Muscle layer of duodenum (tissue), 2 donors: ENCODE data around the gene ULBP3.

Experiments used
- H3K27ac ChIP-seq: one replicate; pipeline ENCODE4 v1.7.0; 2013; ENCODE audit warnings: mild to moderate bottlenecking, low read length
- H3K27me3 ChIP-seq: one replicate; pipeline ENCODE4 v1.7.0; 2013; ENCODE audit warnings: low read depth, mild to moderate bottlenecking, control low read depth, low read length
- H3K36me3 ChIP-seq, 2 donors: one replicate each; pipeline ENCODE4 v1.7.0; 2013; ENCODE audit warnings: low read length in 2 of 2, control low read depth in 1 of 2, mild to moderate bottlenecking in 1 of 2; ENCODE audit not compliant: insufficient read depth in 2 of 2, control insufficient read depth in 1 of 2
- H3K4me1 ChIP-seq, 2 donors: one replicate each; pipeline ENCODE4 v1.7.0; 2013; ENCODE audit warnings: low read length in 2 of 2, mild to moderate bottlenecking in 2 of 2, control low read depth in 1 of 2, moderate library complexity in 1 of 2; ENCODE audit not compliant: insufficient read depth in 2 of 2, control insufficient read depth in 1 of 2
- H3K4me3 ChIP-seq, 2 donors: one replicate each; pipeline ENCODE4 v1.7.0; 2013; ENCODE audit warnings: low read length in 2 of 2, low read depth in 1 of 2, mild to moderate bottlenecking in 1 of 2
- H3K9me3 ChIP-seq, 2 donors: one replicate each; pipeline ENCODE4 v1.7.0; 2013; ENCODE audit warnings: low read length in 2 of 2, control low read depth in 1 of 2, mild to moderate bottlenecking in 1 of 2; ENCODE audit not compliant: control insufficient read depth in 1 of 2
- donor health status: healthy.

ULBP3 gene

GRCh38 chr6:150038202-150039062 lies 30.5 kb downstream of the ULBP3 start:
- Histone ChIP-seq H3K36me3 (no peaks in the 10 kb centered on the region), H3K27ac (no peak overlapping the region), H3K4me1 (peaks cover 0 to 15% of the 10 kb centered on the region in 2 donors), H3K9me3 (no peaks in the 10 kb centered on the region), H3K27me3 (peaks cover 59% of the 10 kb centered on the region), H3K4me3 (peak overlapping the region in 1 of 2 donors; percentile 51)

GRCh38 chr6:150037526-150038201 lies 31.3 kb downstream of the ULBP3 start:
- Histone ChIP-seq H3K27me3 (peaks cover 59% of the 10 kb centered on the region), H3K4me3 (peak overlapping the region in 1 of 2 donors; percentile 51)

GRCh38 chr6:150036081-150036480 lies 32.8 kb downstream of the ULBP3 start:
- Histone ChIP-seq H3K4me1 (peaks cover 0 to 15% of the 10 kb centered on the region in 2 donors), H3K27me3 (peaks cover 54% of the 10 kb centered on the region), H3K27ac (no peak overlapping the region), H3K36me3 (no peaks in the 10 kb centered on the region), H3K4me3 (no peak overlapping the region), H3K9me3 (no peaks in the 10 kb centered on the region)

More at GRCh38 chr6:150037526-150038201, 31.3 kb downstream of the ULBP3 start:
- peaks cover 0 to 15% of the 10 kb centered on the region in 2 donors for H3K4me1 ChIP-seq
- H3K27ac ChIP-seq: no peak overlapping the region
- no peaks in the 10 kb centered on the region for H3K36me3 ChIP-seq
- H3K9me3 ChIP-seq: no peaks in the 10 kb centered on the region

- peaks cover 32% of the 10 kb centered on the region for H3K27me3 ChIP-seq
- no peak overlapping the region for H3K4me3 ChIP-seq
- no peak overlapping the region for H3K27ac ChIP-seq
- peaks cover 0 to 11% of the 10 kb centered on the region in 2 donors for H3K4me1 ChIP-seq
- no peaks in the 10 kb centered on the region for H3K9me3 ChIP-seq
- no peaks in the 10 kb centered on the region for H3K36me3 ChIP-seq
Observed at GRCh38 chr6:150033207-150033771, 35.6 kb downstream of the ULBP3 start.

GRCh38 chr6:150032598-150032997 lies 36.3 kb downstream of the ULBP3 start:
- peaks cover 0 to 5% of the 10 kb centered on the region in 2 donors for H3K4me1 ChIP-seq
- H3K36me3 ChIP-seq: no peaks in the 10 kb centered on the region
- H3K27ac ChIP-seq: no peak overlapping the region
- H3K27me3 ChIP-seq: peaks cover 25% of the 10 kb centered on the region
- H3K4me3 ChIP-seq: no peak overlapping the region
- no peaks in the 10 kb centered on the region for H3K9me3 ChIP-seq

- no peak overlapping the region for H3K27ac ChIP-seq
- H3K4me3 ChIP-seq: no peak overlapping the region
- peaks cover 0 to 6% of the 10 kb centered on the region in 2 donors for H3K4me1 ChIP-seq
- no peaks in the 10 kb centered on the region for H3K9me3 ChIP-seq
- H3K27me3 ChIP-seq: peaks cover 20% of the 10 kb centered on the region
- no peaks in the 10 kb centered on the region for H3K36me3 ChIP-seq
Observed at GRCh38 chr6:150030611-150031010, 38.3 kb downstream of the ULBP3 start.

- Histone ChIP-seq H3K27me3 (peaks cover 24% of the 10 kb centered on the region), H3K4me3 (no peak overlapping the region), H3K36me3 (no peaks in the 10 kb centered on the region), H3K27ac (no peak overlapping the region), H3K4me1 (peaks cover 0 to 14% of the 10 kb centered on the region in 2 donors), H3K9me3 (no peaks in the 10 kb centered on the region)
Observed at GRCh38 chr6:150029749-150030148, 39.2 kb downstream of the ULBP3 start.

GRCh38 chr6:150029276-150029675 lies 39.6 kb downstream of the ULBP3 start:
- Histone ChIP-seq H3K27ac (no peak overlapping the region), H3K36me3 (no peaks in the 10 kb centered on the region), H3K27me3 (peaks cover 26% of the 10 kb centered on the region), H3K9me3 (no peaks in the 10 kb centered on the region), H3K4me1 (peaks cover 0 to 14% of the 10 kb centered on the region in 2 donors), H3K4me3 (no peak overlapping the region)

- H3K4me1 ChIP-seq: peaks cover 0 to 14% of the 10 kb centered on the region in 2 donors
- H3K9me3 ChIP-seq: no peaks in the 10 kb centered on the region
- H3K36me3 ChIP-seq: no peaks in the 10 kb centered on the region
- H3K27me3 ChIP-seq: peaks cover 26% of the 10 kb centered on the region
- H3K27ac ChIP-seq: no peak overlapping the region
- no peak overlapping the region for H3K4me3 ChIP-seq
Observed at GRCh38 chr6:150028799-150029198, 40.1 kb downstream of the ULBP3 start.

- Histone ChIP-seq H3K4me1 (peaks cover 0 to 14% of the 10 kb centered on the region in 2 donors), H3K36me3 (no peaks in the 10 kb centered on the region), H3K27ac (no peak overlapping the region), H3K27me3 (peaks cover 26% of the 10 kb centered on the region), H3K4me3 (no peak overlapping the region), H3K9me3 (no peaks in the 10 kb centered on the region)
Observed at GRCh38 chr6:150027806-150028565, 40.9 kb downstream of the ULBP3 start.
